Heart right ventricle (tissue), 16 donors: Measurements from ENCODE around the gene PLA2G4C. TPM values are rescaled to one million over a fixed set of nuclear protein-coding genes. Genes with fewer than 3 reads are reported as not detected.

Source experiments
- ATAC-seq, 8 donors: fragments of 200-7000 bp; cut with Tn5 transposase; one replicate each; pipeline ENCODE4 v1.9.1; 2020; ENCODE audit warnings: mild to moderate bottlenecking in 8 of 8, moderate library complexity in 8 of 8, moderate number of reproducible peaks in 1 of 8
- DNase-seq, 2 donors: peaks; one replicate each; pipeline ENCODE4 v3.0.0-alpha.2; 2020
- H3K27ac ChIP-seq, 10 donors: fragments of 200-600 bp; sonication (generic) in 2 of 10; one replicate each; pipeline versions ENCODE4 v1.5.0 to v1.8.0; 2020 to 2022; ENCODE audit warnings: mild to moderate bottlenecking in 3 of 10
- H3K27me3 ChIP-seq, 7 donors: fragments of 200-600 bp; one replicate each; pipeline ENCODE4 v1.8.0; 2021 to 2022; ENCODE audit warnings: mild to moderate bottlenecking in 2 of 7
- H3K36me3 ChIP-seq, 9 donors: fragments of 200-600 bp; sonication (generic) in 1 of 9; one replicate each; pipeline versions ENCODE4 v1.5.0 to v1.8.0; 2020 to 2022; ENCODE audit warnings: mild to moderate bottlenecking in 2 of 9
- H3K4me1 ChIP-seq, 9 donors: fragments of 200-600 bp; sonication (generic) in 1 of 9; one replicate each; pipeline versions ENCODE4 v1.5.0 to v1.8.0; 2020 to 2022; ENCODE audit warnings: mild to moderate bottlenecking in 4 of 9
- H3K4me3 ChIP-seq, 10 donors: fragments of 200-600 bp; sonication (generic) in 2 of 10; one replicate each; pipeline versions ENCODE4 v1.5.0 to v1.8.0; 2020 to 2022; ENCODE audit warnings: mild to moderate bottlenecking in 7 of 10, moderate library complexity in 2 of 10
- H3K9me3 ChIP-seq, 11 donors: fragments of 200-600 bp in 10 of 11; sonication (generic) in 2 of 11; one replicate each; pipeline versions ENCODE4 v1.5.0 to v1.8.0; 2013 to 2022; ENCODE audit warnings: mild to moderate bottlenecking in 2 of 11, control low read depth in 1 of 11, moderate library complexity in 1 of 11
- CTCF ChIP-seq, 9 donors: fragments of 200-600 bp; sonication (generic) in 2 of 9; IDR thresholded peaks; one replicate each; pipeline versions ENCODE4 v1.5.0 to v1.8.0; 2021 to 2022; ENCODE audit warnings: antibody characterized with exemption in 9 of 9, mild to moderate bottlenecking in 5 of 9, moderate library complexity in 1 of 9
- WGBS, 2 donors: extraction: QIAGEN DNeasy Blood & Tissue Kit; methylation state at CpG; one replicate each; pipeline ENCODE4 v1.1.7; 2013; ENCODE audit warnings: inconsistent platforms in 1 of 2; 5-methylcytosine and 5-hydroxymethylcytosine counted together
- intact Hi-C, 10 donors: fragments of 100-400 bp; cut with DNase I; formaldehyde crosslinking; loops; one replicate each; pipeline versions ENCODE4 v1.11.1 to v1.14.2; 2022
- polyA plus RNA-seq, 2 donors: library from polyadenylated mRNA; stranded (reverse); fragments of 200-250 nt; gene quantifications; one replicate each; pipeline ENCODE4 v1.2.3, GENCODE V29; 2013
- total RNA-seq, 10 donors: library from RNA; stranded (reverse); fragmentation: NEBNext Ultra II Directional in 3 of 10; extraction: Animal tissue kit (Norgen Biotek cat#: 25700) in 3 of 10; gene quantifications; one replicate each; pipeline versions ENCODE4 v1.2.1 to v1.2.4, GENCODE V29; 2021 to 2023
- donor health status: Arrhythmogenic right ventricular cardiomyopathy.
- donor health status: ischemic (EF 13 %, LVEDD 7.1; RV severe dilation, severe dysfunction).
- donor health status: healthy with polysubstance abuse.
- donor health status: DM: no; HTN: yes; CAD: no.
- donor health status: DM: no; HTN: no; CAD: no.
- donor health status: ischemic (EF 25% LVEDD 6.9; RV normal size, moderate dysfunction).
- donor health status: ischemic (EF 25% LVEDD 5.7; RV mildly dilated, moderate dysfunction).
- donor health status: healthy.
- donor health status: DM: yes; HTN: yes; CAD: no.
- donor health status: Ischemic cardiomyopathy.
- donor health status: ischemic (EF 35%, LVEDD 5.7; RV mildly dilated, moderate dysfunction).
- donor health status: nonischemic (EF 11% LVEDD 7.7; RV severe dilation, severe dysfunction).
- donor health status: DM: yes; HTN: yes; CAD: no.
- donor health status: PGD.
- donor health status: ischemic (EF 29% LVEDD 5.4; RV normal size, mild dysfunction).
- donor health status: nonischemic (EF 23%, LVEDD 6.1; RV moderate dilation, normal function).

Gene PLA2G4C
- total and polyA plus RNA-seq, 12 donors: 15.0 to 71.2 (median 46.3) TPM

GRCh38 chr19:48053076-48053475, 57.5 kb downstream of the PLA2G4C start:
- intact Hi-C loops: loop anchor here in 1 of 10 donors (10.0 kb wide), 1 partner anchor 598 kb away; no protein-coding TSS in a partner anchor
- no peak overlapping the region for H3K27ac ChIP-seq
- WGBS, 2 donors: 89 to 91% methylated on average over 5 of the region's 5 CpGs
- H3K9me3 ChIP-seq: no peaks in the 10 kb centered on the region
- no peak for ATAC-seq
- peaks cover 0 to 88% (median 19%) of the 10 kb centered on the region in 9 donors for H3K36me3 ChIP-seq
- no peaks in the 10 kb centered on the region for H3K4me1 ChIP-seq
- TF ChIP-seq CTCF (IDR thresholded peaks at IDR 0.05): no peak
- H3K4me3 ChIP-seq: no peak overlapping the region
- no peaks in the 10 kb centered on the region for H3K27me3 ChIP-seq
- DNase-seq: no peak

- TF ChIP-seq CTCF (IDR thresholded peaks at IDR 0.05): no peak
- H3K4me3 ChIP-seq: no peak overlapping the region
- intact Hi-C loops: loop anchor here in 1 of 10 donors (10.0 kb wide), 1 partner anchor 597 kb away; no protein-coding TSS in a partner anchor
- no peaks in the 10 kb centered on the region for H3K9me3 ChIP-seq
- peaks cover 0 to 93% (median 18%) of the 10 kb centered on the region in 9 donors for H3K36me3 ChIP-seq
- DNase-seq (no peak), ATAC-seq (no peak)
- H3K27me3 ChIP-seq: no peaks in the 10 kb centered on the region
- 87 to 90% methylated on average over 10 of the region's 10 CpGs for WGBS, 2 donors
- no peak overlapping the region for H3K27ac ChIP-seq
- no peaks in the 10 kb centered on the region for H3K4me1 ChIP-seq
Observed at GRCh38 chr19:48051335-48052033, 59.1 kb downstream of the PLA2G4C start.

DNA sequence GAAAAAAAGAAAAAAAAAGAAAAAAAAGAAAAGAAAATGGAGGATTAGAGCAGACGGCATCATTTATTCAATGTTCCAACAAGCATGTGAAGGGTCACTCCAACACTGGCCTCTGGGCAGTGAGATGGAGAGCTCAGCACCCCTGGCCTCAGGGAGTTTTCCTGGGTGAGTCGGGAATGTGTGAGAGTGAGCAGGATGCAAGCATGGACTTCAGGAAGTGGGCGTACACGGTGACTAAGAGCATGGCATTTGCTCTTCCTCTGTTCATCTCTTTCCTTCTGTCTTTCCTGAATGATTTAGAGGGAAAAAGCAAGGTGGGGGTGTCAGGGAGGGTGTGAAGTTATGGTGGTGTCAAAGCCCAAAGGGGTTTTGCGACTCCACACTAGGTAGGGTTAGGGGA, 66.1 kb downstream of the PLA2G4C start:
- Histone ChIP-seq H3K27me3 (peaks cover 0 to 23% (median 10%) of the 10 kb centered on the region in 7 donors), H3K36me3 (peaks cover 0 to 25% (median 4%) of the 10 kb centered on the region in 9 donors), H3K4me1 (no peaks in the 10 kb centered on the region), H3K4me3 (no peak overlapping the region), H3K27ac (no peak overlapping the region), H3K9me3 (no peaks in the 10 kb centered on the region)
- 73 to 75% methylated on average over 5 of the region's 5 CpGs for WGBS, 2 donors
- no peak for ATAC-seq
- intact Hi-C loops: no loop called here
- no peak for TF ChIP-seq CTCF (IDR thresholded peaks at IDR 0.05)
- no peak for DNase-seq

DNA sequence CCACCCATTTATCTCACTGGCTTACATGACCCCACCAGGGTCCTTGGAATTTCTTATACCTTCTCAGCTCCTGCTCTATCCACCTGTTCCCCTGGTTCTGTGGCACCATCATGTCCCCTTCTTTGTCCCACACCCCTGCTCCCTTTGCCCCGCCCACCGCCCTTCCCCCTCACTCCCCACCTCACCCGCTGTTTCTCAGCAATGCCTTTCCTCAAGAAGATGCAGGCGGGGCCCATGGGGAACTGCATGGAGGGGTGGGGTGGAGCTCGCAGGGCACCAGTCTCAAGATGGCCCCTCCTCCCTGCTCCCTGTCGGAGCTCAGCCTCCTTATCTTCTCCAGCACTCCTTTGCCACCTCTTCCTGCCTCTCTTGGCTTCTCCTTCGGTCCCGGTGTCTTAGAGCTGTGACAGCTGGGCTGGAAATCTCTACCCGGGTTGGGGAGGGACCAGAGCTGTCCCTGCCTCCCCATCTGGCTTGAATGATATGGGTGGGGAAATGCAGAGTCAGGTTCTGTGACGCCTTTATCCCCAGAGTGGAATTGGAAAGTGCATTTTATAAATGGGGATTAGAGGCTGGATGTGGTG, 66.8 kb downstream of the PLA2G4C start, which contains the start of gene CABP5:
TSS of gene CABP5 (minus strand) at position 405 of the 584 bp plus-strand sequence. CDS start at position 248, 157 bp downstream.
- no peaks in the 10 kb centered on the region for H3K4me1 ChIP-seq
- no peaks in the 10 kb centered on the region for H3K9me3 ChIP-seq
- no peak for TF ChIP-seq CTCF (IDR thresholded peaks at IDR 0.05)
- peaks cover 0 to 23% (median 10%) of the 10 kb centered on the region in 7 donors for H3K27me3 ChIP-seq
- 71 to 72% methylated on average over 10 of the region's 10 CpGs for WGBS, 2 donors
- DNase-seq: no peak
- no peak within 1 kb of the TSS for H3K4me3 ChIP-seq
- no peak for ATAC-seq
- H3K27ac ChIP-seq: no peak within 1 kb of the TSS
- intact Hi-C loops: no loop called here
- H3K36me3 ChIP-seq: peaks cover 0 to 18% (median 4%) of the 10 kb centered on the region in 9 donors
